ENCODE measurements around the gene RPS28. TPM values are rescaled to one million over a fixed set of nuclear protein-coding genes. Genes with fewer than 3 reads are reported as not detected.

RPS28 gene
- polyA plus RNA-seq, 2 of the 4 experiments (the other 2 are of a cell fraction) = 374 to 404 TPM

DNA sequence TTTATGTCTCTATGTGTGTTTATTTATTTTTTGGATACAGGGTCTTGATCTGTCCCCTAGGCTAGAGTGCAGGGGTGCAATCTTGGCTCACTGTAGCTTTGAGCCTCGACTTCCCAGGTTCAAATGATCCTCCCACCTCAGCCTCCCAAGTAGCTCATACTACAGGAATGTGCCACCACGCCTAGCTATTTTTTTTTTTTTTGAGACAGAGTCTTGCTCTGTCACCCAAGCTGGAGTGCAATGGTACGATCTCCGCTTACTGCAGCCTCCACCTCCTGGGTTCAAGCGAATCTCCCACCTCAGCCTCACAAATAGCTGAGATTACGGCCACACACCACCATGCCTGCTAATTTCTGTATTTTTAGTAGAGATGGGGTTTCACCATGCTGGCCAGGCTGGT, 37.7 kb downstream of the RPS28 start:
- FAIRE-seq = no peak
- ATAC-seq = no peak
- Histone ChIP-seq H3K27ac (peak overlapping the region; percentile 48 to 76; a peak in 3 of 6 replicates), H3K4me2 (no peak overlapping the region), H3K4me1 (peaks cover 61% of the 10 kb centered on the region), H3K4me3 (no peak overlapping the region), H3K9me3 (no peaks in the 10 kb centered on the region)
- whole genome bisulfite sequencing (ENCODE audit: missing lambda C conversion rate) = 75% methylated on average over 6 of the region's 6 CpGs
- ChIA-PET CTCF (interaction anchor here (0.8 to 1.3 kb wide), 2 partner anchors 11 to 38 kb away, joined by 3 read pairs; no protein-coding TSS in a partner anchor), POLR2A (no interaction called here)
- no peak for DNase-seq (ENCODE audit: low read depth in 1 of 2, low spot score in 1 of 2)
- TF ChIP-seq ZC3H11A (IDR thresholded peaks at IDR 0.05) (no peak), MAFK (IDR thresholded peaks at IDR 0.05; ENCODE audit: partially characterized antibody) (no peak), PBX3 (IDR thresholded peaks at IDR 0.05) (no peak), CEBPB (IDR thresholded peaks at IDR 0.05) (no peak), CBX2 (IDR thresholded peaks at IDR 0.05; ENCODE audit: borderline replicate concordance, low read depth) (no peak)
- TF ChIP-seq, protein P1, sequence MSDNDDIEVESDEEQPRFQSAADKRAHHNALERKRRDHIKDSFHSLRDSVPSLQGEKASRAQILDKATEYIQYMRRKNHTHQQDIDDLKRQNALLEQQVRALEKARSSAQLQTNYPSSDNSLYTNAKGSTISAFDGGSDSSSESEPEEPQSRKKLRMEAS (IDR thresholded peaks at IDR 0.05) = no peak

DNA sequence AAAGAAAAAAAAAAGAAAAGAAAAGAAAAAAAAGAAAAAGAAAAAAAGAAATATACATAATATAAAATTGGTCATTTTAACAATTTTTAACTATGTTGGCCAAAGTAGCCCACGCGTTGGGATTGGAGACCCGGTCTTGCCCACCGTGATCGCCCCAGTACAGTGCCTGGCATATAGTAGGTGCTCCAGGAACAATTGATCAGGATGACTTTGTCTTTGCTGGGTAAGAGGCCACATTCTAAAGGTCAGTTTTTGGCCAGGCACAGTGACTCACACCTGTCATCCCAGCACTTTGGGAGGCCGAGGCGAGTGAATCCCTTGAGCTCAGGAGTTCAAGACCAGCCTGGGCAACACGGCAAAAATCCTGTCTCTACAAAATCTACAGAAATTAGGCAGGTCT, 38.9 kb downstream of the RPS28 start:
- H3K4me1 ChIP-seq = peaks cover 53% of the 10 kb centered on the region
- ChIA-PET CTCF (interaction anchor here (0.6 to 1.2 kb wide), 3 partner anchors 11 to 146 kb away, joined by 3 read pairs; no protein-coding TSS in a partner anchor), POLR2A (no interaction called here)
- TF ChIP-seq BCL3 (IDR thresholded peaks at IDR 0.05) (no peak), RCOR1 (IDR thresholded peaks at IDR 0.05; ENCODE audit: low read depth, low read length) (no peak), KDM5A (IDR thresholded peaks at IDR 0.05) (no peak), NPAS2 (CRISPR knock-in tag; IDR thresholded peaks at IDR 0.05; ENCODE audit: borderline replicate concordance) (no peak), RAD21 (conservative IDR thresholded peaks at IDR 0.05 in 1 of 2, IDR thresholded peaks at IDR 0.05 in 1 of 2) (no peak), HDAC2 (IDR thresholded peaks at IDR 0.05) (no peak), USF2 (IDR thresholded peaks at IDR 0.05) (no peak)
- H3K4me2 ChIP-seq = no peak overlapping the region
- no peaks in the 10 kb centered on the region for H3K9me3 ChIP-seq
- peak overlapping the region; percentile 76 to 89; a peak in 4 of 6 replicates for H3K27ac ChIP-seq
- DNase-seq (ENCODE audit: low read depth in 1 of 2, low spot score in 1 of 2) (no peak), FAIRE-seq (no peak), ATAC-seq (no peak)
- WGBS (ENCODE audit: missing lambda C conversion rate) = 88% methylated on average over 5 of the region's 8 CpGs
- H3K4me3 ChIP-seq = no peak overlapping the region

DNA sequence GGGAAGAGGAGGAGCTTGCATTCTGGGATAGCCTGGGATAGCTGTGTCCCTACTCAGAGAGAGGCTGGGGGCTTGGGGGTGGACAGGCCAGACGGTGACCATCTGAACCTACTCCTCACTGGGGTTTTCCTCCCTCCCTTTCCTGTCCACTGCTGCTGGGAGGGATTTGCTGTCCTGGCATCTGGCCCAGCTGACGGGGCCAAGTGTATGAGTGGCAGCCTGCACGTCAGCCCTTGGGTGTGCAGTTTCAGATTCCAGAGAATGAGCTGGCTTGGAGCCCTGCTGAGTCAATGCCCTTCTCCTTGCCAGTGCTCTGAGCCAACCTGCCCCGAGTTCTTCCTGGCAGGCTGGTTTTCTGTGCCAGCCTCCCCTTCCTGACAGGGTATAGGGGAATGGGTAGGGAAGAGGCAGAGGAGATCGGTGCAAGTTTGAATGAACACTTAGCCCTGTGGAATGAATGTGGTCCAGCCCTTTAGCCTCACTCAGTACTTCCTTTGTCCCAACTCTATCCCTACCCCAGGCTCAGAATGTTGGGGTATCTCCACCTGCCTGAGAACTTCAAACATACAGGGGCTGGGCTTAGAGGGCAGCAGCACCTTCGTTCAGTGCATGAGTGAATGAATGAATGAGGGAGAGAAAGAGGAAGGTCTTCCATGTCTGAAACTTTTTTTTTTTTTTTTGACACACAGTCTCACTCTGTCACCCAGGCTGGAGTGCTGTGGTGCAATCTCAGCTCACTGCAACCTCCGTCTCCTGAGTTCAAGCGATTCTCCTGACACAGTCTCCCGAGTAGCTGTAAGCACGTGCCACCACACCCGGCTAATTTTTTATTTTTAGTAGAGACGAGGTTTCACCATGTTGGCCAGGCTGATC, 40.9 kb downstream of the RPS28 start:
- H3K9me3 ChIP-seq = no peaks in the 10 kb centered on the region
- ChIA-PET CTCF (interaction anchor here (0.6 to 6.2 kb wide), 5 partner anchors 9 to 141 kb away, joined by 3 to 50 read pairs (median 4); no protein-coding TSS in a partner anchor), POLR2A (interaction anchor here (0.5 to 1.0 kb wide), 2 partner anchors 8 to 28 kb away, joined by 4 to 9 read pairs; partner anchors contain the start of gene RAB11B)
- no peak overlapping the region for H3K4me3 ChIP-seq
- DNase-seq (ENCODE audit: low read depth in 1 of 2, low spot score in 1 of 2) (peak; percentile 76 to 97), ATAC-seq (peak; percentile 79 to 84), FAIRE-seq (peak; percentile 32)
- peaks cover 51% of the 10 kb centered on the region for H3K4me1 ChIP-seq
- peak overlapping the region; percentile 85 for H3K4me2 ChIP-seq
- TF ChIP-seq CHD2 (IDR thresholded peaks at IDR 0.05; ENCODE audit: low read length, partially characterized antibody) (no peak), CEBPB (IDR thresholded peaks at IDR 0.05) (0 out of 4 replicates have a peak, but pooled peaks of 1 of the 2 experiments have one; percentile 24), PBX3 (IDR thresholded peaks at IDR 0.05) (peak; percentile 72; the same call in 1 of the 2 replicates), FOSL2 (IDR thresholded peaks at IDR 0.05) (0 out of 2 replicates have a peak, but pooled peaks have one; percentile 10), FOSL2 (CRISPR knock-in tag; IDR thresholded peaks at IDR 0.05) (peak; percentile 87), NR3C1 (IDR thresholded peaks at IDR 0.05) (no peak), CBX2 (IDR thresholded peaks at IDR 0.05; ENCODE audit: borderline replicate concordance, low read depth) (no peak), MAFK (IDR thresholded peaks at IDR 0.05; ENCODE audit: partially characterized antibody) (peak; percentile 91), HOXA7 (CRISPR knock-in tag; IDR thresholded peaks at IDR 0.05) (no peak), JUN (IDR thresholded peaks at IDR 0.05) (peak in 1 of 2 experiments; percentile 34; a peak in 1 of 5 replicates), GATA3 (IDR thresholded peaks at IDR 0.05; ENCODE audit: borderline replicate concordance) (peak; percentile 57; the same call in 1 of the 2 replicates), FOSB (CRISPR knock-in tag; IDR thresholded peaks at IDR 0.05) (no peak)
- TF ChIP-seq, protein P1 (IDR thresholded peaks at IDR 0.05) = peak; percentile 58
- TF ChIP-seq, protein P2, sequence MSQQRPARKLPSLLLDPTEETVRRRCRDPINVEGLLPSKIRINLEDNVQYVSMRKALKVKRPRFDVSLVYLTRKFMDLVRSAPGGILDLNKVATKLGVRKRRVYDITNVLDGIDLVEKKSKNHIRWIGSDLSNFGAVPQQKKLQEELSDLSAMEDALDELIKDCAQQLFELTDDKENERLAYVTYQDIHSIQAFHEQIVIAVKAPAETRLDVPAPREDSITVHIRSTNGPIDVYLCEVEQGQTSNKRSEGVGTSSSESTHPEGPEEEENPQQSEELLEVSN (IDR thresholded peaks at IDR 0.05; ENCODE audit: borderline replicate concordance, low read depth) = no peak
- TF ChIP-seq, protein P3, sequence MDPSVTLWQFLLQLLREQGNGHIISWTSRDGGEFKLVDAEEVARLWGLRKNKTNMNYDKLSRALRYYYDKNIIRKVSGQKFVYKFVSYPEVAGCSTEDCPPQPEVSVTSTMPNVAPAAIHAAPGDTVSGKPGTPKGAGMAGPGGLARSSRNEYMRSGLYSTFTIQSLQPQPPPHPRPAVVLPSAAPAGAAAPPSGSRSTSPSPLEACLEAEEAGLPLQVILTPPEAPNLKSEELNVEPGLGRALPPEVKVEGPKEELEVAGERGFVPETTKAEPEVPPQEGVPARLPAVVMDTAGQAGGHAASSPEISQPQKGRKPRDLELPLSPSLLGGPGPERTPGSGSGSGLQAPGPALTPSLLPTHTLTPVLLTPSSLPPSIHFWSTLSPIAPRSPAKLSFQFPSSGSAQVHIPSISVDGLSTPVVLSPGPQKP (IDR thresholded peaks at IDR 0.05; ENCODE audit: low read depth, low read length) = no peak
- peak overlapping the region; percentile 76 to 89 for H3K27ac ChIP-seq
- WGBS (ENCODE audit: missing lambda C conversion rate) = 11% methylated on average over 11 of the region's 12 CpGs

All from A549 (cell line).